Heart right ventricle (tissue), 16 donors: ENCODE results near the gene PPP2CA. TPM values are rescaled to one million over a fixed set of nuclear protein-coding genes. Genes with fewer than 3 reads are reported as not detected.

Experiments
- ATAC-seq, 8 donors: fragments of 200-7000 bp; cut with Tn5 transposase; one replicate each; pipeline ENCODE4 v1.9.1; 2020; ENCODE audit warnings: mild to moderate bottlenecking in 8 of 8, moderate library complexity in 8 of 8, moderate number of reproducible peaks in 1 of 8
- DNase-seq, 2 donors: peaks; one replicate each; pipeline ENCODE4 v3.0.0-alpha.2; 2020
- H3K27ac ChIP-seq, 10 donors: fragments of 200-600 bp; sonication (generic) in 2 of 10; one replicate each; pipeline versions ENCODE4 v1.5.0 to v1.8.0; 2020 to 2022; ENCODE audit warnings: mild to moderate bottlenecking in 3 of 10
- H3K27me3 ChIP-seq, 7 donors: fragments of 200-600 bp; one replicate each; pipeline ENCODE4 v1.8.0; 2021 to 2022; ENCODE audit warnings: mild to moderate bottlenecking in 2 of 7
- H3K36me3 ChIP-seq, 9 donors: fragments of 200-600 bp; sonication (generic) in 1 of 9; one replicate each; pipeline versions ENCODE4 v1.5.0 to v1.8.0; 2020 to 2022; ENCODE audit warnings: mild to moderate bottlenecking in 2 of 9
- H3K4me1 ChIP-seq, 9 donors: fragments of 200-600 bp; sonication (generic) in 1 of 9; one replicate each; pipeline versions ENCODE4 v1.5.0 to v1.8.0; 2020 to 2022; ENCODE audit warnings: mild to moderate bottlenecking in 4 of 9
- H3K4me3 ChIP-seq, 10 donors: fragments of 200-600 bp; sonication (generic) in 2 of 10; one replicate each; pipeline versions ENCODE4 v1.5.0 to v1.8.0; 2020 to 2022; ENCODE audit warnings: mild to moderate bottlenecking in 7 of 10, moderate library complexity in 2 of 10
- H3K9me3 ChIP-seq, 11 donors: fragments of 200-600 bp in 10 of 11; sonication (generic) in 2 of 11; one replicate each; pipeline versions ENCODE4 v1.5.0 to v1.8.0; 2013 to 2022; ENCODE audit warnings: mild to moderate bottlenecking in 2 of 11, control low read depth in 1 of 11, moderate library complexity in 1 of 11
- CTCF ChIP-seq, 9 donors: fragments of 200-600 bp; sonication (generic) in 2 of 9; IDR thresholded peaks; one replicate each; pipeline versions ENCODE4 v1.5.0 to v1.8.0; 2021 to 2022; ENCODE audit warnings: antibody characterized with exemption in 9 of 9, mild to moderate bottlenecking in 5 of 9, moderate library complexity in 1 of 9
- WGBS, 2 donors: extraction: QIAGEN DNeasy Blood & Tissue Kit; methylation state at CpG; one replicate each; pipeline ENCODE4 v1.1.7; 2013; ENCODE audit warnings: inconsistent platforms in 1 of 2; 5-methylcytosine and 5-hydroxymethylcytosine counted together
- intact Hi-C, 10 donors: fragments of 100-400 bp; cut with DNase I; formaldehyde crosslinking; loops; one replicate each; pipeline versions ENCODE4 v1.11.1 to v1.14.2; 2022
- polyA plus RNA-seq, 2 donors: library from polyadenylated mRNA; stranded (reverse); fragments of 200-250 nt; gene quantifications; one replicate each; pipeline ENCODE4 v1.2.3, GENCODE V29; 2013
- total RNA-seq, 10 donors: library from RNA; stranded (reverse); fragmentation: NEBNext Ultra II Directional in 3 of 10; extraction: Animal tissue kit (Norgen Biotek cat#: 25700) in 3 of 10; gene quantifications; one replicate each; pipeline versions ENCODE4 v1.2.1 to v1.2.4, GENCODE V29; 2021 to 2023
- donor health status: Arrhythmogenic right ventricular cardiomyopathy.
- donor health status: ischemic (EF 13 %, LVEDD 7.1; RV severe dilation, severe dysfunction).
- donor health status: healthy with polysubstance abuse.
- donor health status: DM: no; HTN: yes; CAD: no.
- donor health status: DM: no; HTN: no; CAD: no.
- donor health status: ischemic (EF 25% LVEDD 6.9; RV normal size, moderate dysfunction).
- donor health status: ischemic (EF 25% LVEDD 5.7; RV mildly dilated, moderate dysfunction).
- donor health status: healthy.
- donor health status: DM: yes; HTN: yes; CAD: no.
- donor health status: Ischemic cardiomyopathy.
- donor health status: ischemic (EF 35%, LVEDD 5.7; RV mildly dilated, moderate dysfunction).
- donor health status: nonischemic (EF 11% LVEDD 7.7; RV severe dilation, severe dysfunction).
- donor health status: DM: yes; HTN: yes; CAD: no.
- donor health status: PGD.
- donor health status: ischemic (EF 29% LVEDD 5.4; RV normal size, mild dysfunction).
- donor health status: nonischemic (EF 23%, LVEDD 6.1; RV moderate dilation, normal function).

PPP2CA gene
- total and polyA plus RNA-seq, 12 donors: 47.1 to 249 (median 168) TPM

- intact Hi-C loops: no loop called here
- Histone ChIP-seq H3K9me3 (no peaks in the 10 kb centered on the region), H3K4me1 (peaks cover 9 to 52% (median 20%) of the 10 kb centered on the region in 9 donors), H3K27ac (no peak overlapping the region), H3K4me3 (no peak overlapping the region), H3K27me3 (no peaks in the 10 kb centered on the region), H3K36me3 (no peaks in the 10 kb centered on the region)
- WGBS, 2 donors: 92 to 93% methylated on average over 3 of the region's 3 CpGs
- DNase-seq: no peak
- ATAC-seq: no peak
- no peak for TF ChIP-seq CTCF (IDR thresholded peaks at IDR 0.05)
These were observed 25.1 kb upstream of the PPP2CA start for GRCh38 chr5:134250949-134251348.

GRCh38 chr5:134249469-134250379 lies 23.9 kb upstream of the PPP2CA start:
- Histone ChIP-seq H3K27ac (peak overlapping the region in 8 of 10 donors; percentile 5 to 64 (median 48)), H3K27me3 (no peaks in the 10 kb centered on the region), H3K36me3 (no peaks in the 10 kb centered on the region), H3K4me3 (no peak overlapping the region), H3K9me3 (no peaks in the 10 kb centered on the region), H3K4me1 (peaks cover 0 to 52% (median 14%) of the 10 kb centered on the region in 9 donors)
- 79 to 82% methylated on average over 15 of the region's 15 CpGs for WGBS, 2 donors
- TF ChIP-seq CTCF (IDR thresholded peaks at IDR 0.05): no peak
- intact Hi-C loops: loop anchor here in 1 of 10 donors (5.0 kb wide), 1 partner anchor 38 kb away; no protein-coding TSS in a partner anchor
- DNase-seq (peak in 1 of 2 donors; percentile 46), ATAC-seq (peak in 4 of 8 donors; percentile 16 to 56 (median 31))

DNA sequence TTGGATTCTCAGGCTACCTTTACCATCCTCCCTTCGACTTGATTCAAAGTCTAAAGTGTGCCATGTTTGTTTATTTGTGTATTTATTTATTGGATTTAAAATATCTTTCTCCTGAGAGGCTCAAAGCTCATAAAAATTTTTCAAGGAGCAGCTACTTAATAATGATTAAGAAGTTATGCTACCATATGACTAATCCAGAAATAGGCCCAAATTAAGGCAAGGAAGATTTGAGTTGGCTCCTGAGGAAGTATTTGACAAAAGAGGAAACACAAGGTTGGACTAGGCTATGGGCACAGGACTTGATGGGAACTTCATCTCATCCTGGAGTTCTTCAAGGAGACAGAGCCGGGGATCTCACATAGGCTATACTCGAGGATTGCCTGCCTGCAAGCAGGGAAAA lies 22.4 kb upstream of the PPP2CA start:
- no peak for TF ChIP-seq CTCF (IDR thresholded peaks at IDR 0.05)
- H3K36me3 ChIP-seq: no peaks in the 10 kb centered on the region
- intact Hi-C loops: loop anchor here in 1 of 10 donors (5.0 kb wide), 1 partner anchor 39 kb away; no protein-coding TSS in a partner anchor
- WGBS, 2 donors: 70 to 80% methylated on average over 3 of the region's 3 CpGs
- H3K4me1 ChIP-seq: peaks cover 0 to 59% (median 19%) of the 10 kb centered on the region in 9 donors
- ATAC-seq (no peak), DNase-seq (no peak)
- peak overlapping the region in 5 of 10 donors; percentile 58 to 82 (median 79) for H3K27ac ChIP-seq
- no peak overlapping the region for H3K4me3 ChIP-seq
- H3K9me3 ChIP-seq: no peaks in the 10 kb centered on the region
- no peaks in the 10 kb centered on the region for H3K27me3 ChIP-seq

DNA sequence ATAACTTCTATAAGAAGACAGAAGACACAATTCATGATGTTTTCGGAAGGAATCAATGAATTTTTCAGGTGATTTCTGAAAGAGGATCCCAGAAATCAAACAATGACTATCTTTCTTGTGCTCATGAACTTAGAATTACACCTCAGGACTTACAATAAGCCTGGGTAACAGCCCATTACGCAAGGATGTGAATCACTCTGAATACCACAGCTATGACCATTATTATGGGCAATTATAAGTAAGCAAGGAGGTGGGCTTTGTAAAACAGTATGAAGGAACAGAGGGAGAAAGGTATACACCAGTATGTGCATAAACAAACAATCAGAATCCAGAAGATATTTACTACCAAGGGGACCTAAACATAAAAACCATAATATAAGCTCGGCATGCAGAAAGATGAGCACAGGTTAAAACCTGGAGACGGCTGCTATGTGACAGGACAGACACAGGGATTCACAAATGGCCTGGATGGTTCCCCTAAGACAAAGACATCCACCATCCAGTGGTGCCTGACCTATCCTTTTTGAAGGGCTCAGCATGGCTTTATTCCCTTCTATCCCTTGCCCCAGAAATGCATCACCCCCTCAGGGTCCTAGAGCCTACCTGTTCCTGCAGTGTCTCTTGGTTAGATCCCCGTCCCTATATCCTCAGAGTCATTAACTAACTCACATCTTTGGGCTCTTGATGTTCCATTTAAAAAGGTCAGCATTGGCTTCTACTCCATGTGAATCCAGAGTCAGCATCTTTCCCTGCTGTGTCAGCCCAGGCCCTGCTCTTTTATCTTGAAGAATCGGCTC lies 21.8 kb upstream of the PPP2CA start:
- ATAC-seq: no peak

More for the DNA sequence above, 21.8 kb upstream of the PPP2CA start:
- 84 to 86% methylated on average over 6 of the region's 6 CpGs for WGBS, 2 donors
- no peak for DNase-seq
- H3K27ac ChIP-seq: peak overlapping the region in 9 of 10 donors; percentile 24 to 82 (median 67)
- H3K4me1 ChIP-seq: peaks cover 0 to 55% (median 19%) of the 10 kb centered on the region in 9 donors
- H3K4me3 ChIP-seq: no peak overlapping the region
- H3K36me3 ChIP-seq: no peaks in the 10 kb centered on the region
- no peak for TF ChIP-seq CTCF (IDR thresholded peaks at IDR 0.05)
- H3K27me3 ChIP-seq: no peaks in the 10 kb centered on the region
- no peaks in the 10 kb centered on the region for H3K9me3 ChIP-seq
- intact Hi-C loops: loop anchor here in 1 of 10 donors (5.0 kb wide), 1 partner anchor 40 kb away; no protein-coding TSS in a partner anchor
